ENCODE results near the gene MUC5B.

MUC5B gene

GRCh38 chr11:1296287-1296686 is 73.4 kb downstream of the MUC5B start:
- no peak overlapping the region for H3K4me3 ChIP-seq (replicated peaks; ENCODE audit: low read depth, low read length)
- TF ChIP-seq CTCF (IDR thresholded peaks at IDR 0.05; ENCODE audit: low read depth, low read length, missing control alignments): no peak
- DNase-seq (ENCODE audit: extremely low read depth, low read depth): no peak

- TF ChIP-seq CTCF (IDR thresholded peaks at IDR 0.05; ENCODE audit: low read depth, low read length, missing control alignments): no peak
- no peak overlapping the region for H3K4me3 ChIP-seq (replicated peaks; ENCODE audit: low read depth, low read length)
- DNase-seq (ENCODE audit: extremely low read depth, low read depth): no peak
These were observed 74.2 kb downstream of the MUC5B start for GRCh38 chr11:1297011-1297575.

GRCh38 chr11:1297576-1298473 is 75.0 kb downstream of the MUC5B start:
- no peak for TF ChIP-seq CTCF (IDR thresholded peaks at IDR 0.05; ENCODE audit: low read depth, low read length, missing control alignments)

GRCh38 chr11:1298695-1299492 is 76.0 kb downstream of the MUC5B start:
- TF ChIP-seq CTCF (IDR thresholded peaks at IDR 0.05; ENCODE audit: low read depth, low read length, missing control alignments): no peak
- H3K4me3 ChIP-seq (replicated peaks; ENCODE audit: low read depth, low read length): no peak overlapping the region
- DNase-seq (ENCODE audit: extremely low read depth, low read depth): no peak

More at GRCh38 chr11:1297576-1298473, 75.0 kb downstream of the MUC5B start:
- no peak for DNase-seq (ENCODE audit: extremely low read depth, low read depth)
- H3K4me3 ChIP-seq (replicated peaks; ENCODE audit: low read depth, low read length): no peak overlapping the region

GRCh38 chr11:1299621-1300020 is 76.8 kb downstream of the MUC5B start:
- H3K4me3 ChIP-seq (replicated peaks; ENCODE audit: low read depth, low read length): no peak overlapping the region
- no peak for TF ChIP-seq CTCF (IDR thresholded peaks at IDR 0.05; ENCODE audit: low read depth, low read length, missing control alignments)
- no peak for DNase-seq (ENCODE audit: extremely low read depth, low read depth)

- DNase-seq (ENCODE audit: extremely low read depth, low read depth): no peak
- no peak for TF ChIP-seq CTCF (IDR thresholded peaks at IDR 0.05; ENCODE audit: low read depth, low read length, missing control alignments)
- H3K4me3 ChIP-seq (replicated peaks; ENCODE audit: low read depth, low read length): no peak overlapping the region
These were observed 77.3 kb downstream of the MUC5B start for GRCh38 chr11:1300121-1300520.
